ENCODE data around the gene FAM76B.
"Not testable (repeated sequence)": the region's sequence is repeated elsewhere in the genome, so short reads cannot be mapped to it uniquely, and the experiment has no call there.

Gene FAM76B

GRCh38 chr11:95816037-95816436, 26.5 kb upstream of the FAM76B start:
- no peak overlapping the region for H3K27ac ChIP-seq (ENCODE audit: low read depth, low read length)
- H2AFZ ChIP-seq (ENCODE audit: low read depth, low read length, severe bottlenecking), result no peak overlapping the region
- H3K27me3 ChIP-seq (ENCODE audit: low read length), result no peaks in the 10 kb centered on the region
- H3K36me3 ChIP-seq (ENCODE audit: low read length), result peaks cover 34% of the 10 kb centered on the region
- no peak overlapping the region for H3K4me3 ChIP-seq (ENCODE audit: insufficient read depth, low read length, poor library complexity, severe bottlenecking)
- no peak overlapping the region for H3K9ac ChIP-seq (ENCODE audit: low read length)
- no peaks in the 10 kb centered on the region for H3K79me2 ChIP-seq (ENCODE audit: insufficient read depth, low read length)
- H3K9me3 ChIP-seq (ENCODE audit: insufficient read depth, low read length), result no peaks in the 10 kb centered on the region
- no peaks in the 10 kb centered on the region for H4K20me1 ChIP-seq (ENCODE audit: low read depth, low read length)
- H3K9me2 ChIP-seq (replicated peaks; ENCODE audit: insufficient read depth, low read length), result no peaks in the 10 kb centered on the region
- no peak overlapping the region for H3K4me2 ChIP-seq (ENCODE audit: low read depth, low read length, poor library complexity, severe bottlenecking)
- peaks cover 4% of the 10 kb centered on the region; the same call in 1 of the 2 replicates for H3F3A ChIP-seq (ENCODE audit: insufficient read depth)
- TF ChIP-seq, protein P1, sequence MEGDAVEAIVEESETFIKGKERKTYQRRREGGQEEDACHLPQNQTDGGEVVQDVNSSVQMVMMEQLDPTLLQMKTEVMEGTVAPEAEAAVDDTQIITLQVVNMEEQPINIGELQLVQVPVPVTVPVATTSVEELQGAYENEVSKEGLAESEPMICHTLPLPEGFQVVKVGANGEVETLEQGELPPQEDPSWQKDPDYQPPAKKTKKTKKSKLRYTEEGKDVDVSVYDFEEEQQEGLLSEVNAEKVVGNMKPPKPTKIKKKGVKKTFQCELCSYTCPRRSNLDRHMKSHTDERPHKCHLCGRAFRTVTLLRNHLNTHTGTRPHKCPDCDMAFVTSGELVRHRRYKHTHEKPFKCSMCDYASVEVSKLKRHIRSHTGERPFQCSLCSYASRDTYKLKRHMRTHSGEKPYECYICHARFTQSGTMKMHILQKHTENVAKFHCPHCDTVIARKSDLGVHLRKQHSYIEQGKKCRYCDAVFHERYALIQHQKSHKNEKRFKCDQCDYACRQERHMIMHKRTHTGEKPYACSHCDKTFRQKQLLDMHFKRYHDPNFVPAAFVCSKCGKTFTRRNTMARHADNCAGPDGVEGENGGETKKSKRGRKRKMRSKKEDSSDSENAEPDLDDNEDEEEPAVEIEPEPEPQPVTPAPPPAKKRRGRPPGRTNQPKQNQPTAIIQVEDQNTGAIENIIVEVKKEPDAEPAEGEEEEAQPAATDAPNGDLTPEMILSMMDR (IDR thresholded peaks at IDR 0.05; ENCODE audit: insufficient read depth, low read length, poor library complexity, severe bottlenecking), result no peak
- no peak for TF ChIP-seq EZH2phosphoT487 (conservative IDR thresholded peaks at IDR 0.05; ENCODE audit: low read length)

DNA sequence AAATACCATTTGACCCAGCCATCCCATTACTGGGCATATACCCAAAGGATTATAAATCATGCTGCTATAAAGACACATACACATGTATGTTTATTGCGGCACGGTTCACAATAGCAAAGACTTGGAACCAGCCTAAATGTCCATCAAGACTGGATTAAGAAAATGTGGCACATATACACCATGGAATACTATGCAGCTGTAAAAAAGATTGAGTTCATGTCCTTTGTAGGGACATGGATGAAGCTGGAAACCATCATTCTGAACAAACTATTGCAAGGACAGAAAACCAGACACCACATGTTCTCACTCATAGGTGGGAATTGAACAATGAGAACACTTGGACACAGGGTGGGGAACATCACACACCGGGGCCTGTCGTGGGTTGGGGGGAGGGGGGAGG, 21.5 kb upstream of the FAM76B start:
- not testable (repeated sequence) for H3K4me2 ChIP-seq (ENCODE audit: low read depth, low read length, poor library complexity, severe bottlenecking); H3K36me3 ChIP-seq (ENCODE audit: low read length); H3K27me3 ChIP-seq (ENCODE audit: low read length)

GRCh38 chr11:95806464-95806863, 16.9 kb upstream of the FAM76B start:
- H3K9ac ChIP-seq (ENCODE audit: low read length); H3K27ac ChIP-seq (ENCODE audit: low read depth, low read length); H3K9me2 ChIP-seq (replicated peaks; ENCODE audit: insufficient read depth, low read length); H2AFZ ChIP-seq (ENCODE audit: low read depth, low read length, severe bottlenecking); H3K27me3 ChIP-seq (ENCODE audit: low read length); H3K9me3 ChIP-seq (ENCODE audit: insufficient read depth, low read length); H3F3A ChIP-seq (ENCODE audit: insufficient read depth); H3K4me2 ChIP-seq (ENCODE audit: low read depth, low read length, poor library complexity, severe bottlenecking); H3K79me2 ChIP-seq (ENCODE audit: insufficient read depth, low read length); H3K4me3 ChIP-seq (ENCODE audit: insufficient read depth, low read length, poor library complexity, severe bottlenecking); H4K20me1 ChIP-seq (ENCODE audit: low read depth, low read length): not testable (repeated sequence)
- H3K36me3 ChIP-seq (ENCODE audit: low read length), result peaks cover 34% of the 10 kb centered on the region

More for the DNA sequence above, 21.5 kb upstream of the FAM76B start:
- not testable (repeated sequence) for H2AFZ ChIP-seq (ENCODE audit: low read depth, low read length, severe bottlenecking); H3F3A ChIP-seq (ENCODE audit: insufficient read depth); H3K4me3 ChIP-seq (ENCODE audit: insufficient read depth, low read length, poor library complexity, severe bottlenecking); H3K9me2 ChIP-seq (replicated peaks; ENCODE audit: insufficient read depth, low read length); H3K9me3 ChIP-seq (ENCODE audit: insufficient read depth, low read length); H3K27ac ChIP-seq (ENCODE audit: low read depth, low read length); H3K79me2 ChIP-seq (ENCODE audit: insufficient read depth, low read length); H4K20me1 ChIP-seq (ENCODE audit: low read depth, low read length); H3K9ac ChIP-seq (ENCODE audit: low read length)

DNA sequence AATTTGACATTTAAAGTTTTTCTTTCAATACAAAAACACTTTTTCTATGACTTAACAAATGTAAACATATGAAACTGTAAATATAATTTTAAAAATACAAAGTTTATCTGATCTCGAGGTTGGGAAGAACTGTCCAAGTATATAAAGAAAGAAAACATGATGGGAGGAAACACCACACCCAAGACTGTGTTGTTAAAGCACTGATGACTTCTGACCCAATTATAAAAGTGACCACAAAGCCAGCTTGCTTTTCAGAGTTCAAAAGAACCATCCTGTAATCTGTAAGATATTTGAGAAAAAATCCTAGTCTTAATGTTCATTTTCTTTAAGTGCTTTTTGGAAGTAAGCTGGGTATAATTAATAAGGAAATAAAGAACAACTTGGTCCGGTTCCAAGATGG, 16.3 kb upstream of the FAM76B start:
- peaks cover 40% of the 10 kb centered on the region for H3K36me3 ChIP-seq (ENCODE audit: low read length)

More for the DNA sequence above, 16.3 kb upstream of the FAM76B start:
- Histone ChIP-seq H3K9me3 (ENCODE audit: insufficient read depth, low read length) (no peaks in the 10 kb centered on the region), H3K4me3 (ENCODE audit: insufficient read depth, low read length, poor library complexity, severe bottlenecking) (no peak overlapping the region), H3K79me2 (ENCODE audit: insufficient read depth, low read length) (peaks cover 3% of the 10 kb centered on the region; the same call in 1 of the 2 replicates), H3F3A (ENCODE audit: insufficient read depth) (no peaks in the 10 kb centered on the region), H4K20me1 (ENCODE audit: low read depth, low read length) (no peaks in the 10 kb centered on the region), H2AFZ (ENCODE audit: low read depth, low read length, severe bottlenecking) (no peak overlapping the region), H3K9ac (ENCODE audit: low read length) (no peak overlapping the region), H3K4me2 (ENCODE audit: low read depth, low read length, poor library complexity, severe bottlenecking) (no peak overlapping the region), H3K9me2 (replicated peaks; ENCODE audit: insufficient read depth, low read length) (no peaks in the 10 kb centered on the region), H3K27ac (ENCODE audit: low read depth, low read length) (no peak overlapping the region), H3K27me3 (ENCODE audit: low read length) (no peaks in the 10 kb centered on the region)
- TF ChIP-seq, protein P1 (IDR thresholded peaks at IDR 0.05; ENCODE audit: insufficient read depth, low read length, poor library complexity, severe bottlenecking), result no peak
- TF ChIP-seq EZH2phosphoT487 (conservative IDR thresholded peaks at IDR 0.05; ENCODE audit: low read length), result no peak
